MM.1S (cell line): ENCODE measurements around the gene NEDD4L.

ENCODE experiments used
- DNase-seq: peaks from one replicate; pipeline ENCODE4 v3.0.0-alpha.2; 2015
- H2AFZ ChIP-seq: fragments of 300-600 bp; sonication (generic); 2 replicates; pipeline ENCODE4 v1.6.0; 2016; ENCODE audit warnings: antibody characterized with exemption, low read length
- H3F3A ChIP-seq: fragments of 300-600 bp; sonication (generic); 2 replicates; pipeline ENCODE4 v1.6.1; 2016; ENCODE audit warnings: mild to moderate bottlenecking, antibody characterized with exemption, low read length, moderate library complexity, mixed read lengths; ENCODE audit not compliant: insufficient read depth
- H3K27ac ChIP-seq: fragments of 300-600 bp; sonication (generic); 2 replicates; pipeline ENCODE4 v1.5.1; 2016; ENCODE audit warnings: mild to moderate bottlenecking, low read length
- H3K27me3 ChIP-seq: fragments of 300-600 bp; sonication (generic); replicated peaks from 2 replicates; pipeline ENCODE4 v1.6.0; 2016; ENCODE audit warnings: low read length; ENCODE audit not compliant: insufficient read depth
- H3K36me3 ChIP-seq: fragments of 300-600 bp; sonication (generic); replicated peaks from 2 replicates; pipeline ENCODE4 v1.6.1; 2016; ENCODE audit warnings: mild to moderate bottlenecking, low read length, mixed read lengths; ENCODE audit not compliant: insufficient read depth
- H3K4me1 ChIP-seq: fragments of 300-600 bp; sonication (generic); 2 replicates; pipeline ENCODE4 v1.6.1; 2016; ENCODE audit warnings: low read length, mixed read lengths
- H3K4me2 ChIP-seq: fragments of 300-600 bp; sonication (generic); 2 replicates; pipeline ENCODE4 v1.6.0; 2016; ENCODE audit warnings: low read depth, low read length
- H3K4me3 ChIP-seq: fragments of 300-600 bp; sonication (generic); 2 replicates; pipeline ENCODE4 v1.5.1; 2016; ENCODE audit warnings: low read length, mixed read lengths
- H3K79me2 ChIP-seq: fragments of 300-600 bp; sonication (generic); 2 replicates; pipeline ENCODE4 v1.6.1; 2016; ENCODE audit warnings: mixed run types, low read length, mixed read lengths
- H3K9ac ChIP-seq: fragments of 300-600 bp; sonication (generic); 2 replicates; pipeline ENCODE4 v1.6.1; 2016; ENCODE audit warnings: low read length, mixed read lengths
- H3K9me2 ChIP-seq: fragments of 300-600 bp; sonication (generic); replicated peaks from 2 replicates; pipeline ENCODE4 v1.6.1; 2016; ENCODE audit warnings: mild to moderate bottlenecking, low read length, mixed read lengths; ENCODE audit not compliant: insufficient read depth
- H3K9me3 ChIP-seq: fragments of 300-600 bp; sonication (generic); replicated peaks from 2 replicates; pipeline ENCODE4 v1.6.1; 2016; ENCODE audit warnings: mild to moderate bottlenecking, low read length, mixed read lengths; ENCODE audit not compliant: insufficient read depth
- H4K20me1 ChIP-seq: fragments of 300-600 bp; sonication (generic); 2 replicates; pipeline ENCODE4 v1.6.1; 2016; ENCODE audit warnings: mild to moderate bottlenecking, low read length, moderate library complexity, mixed read lengths; ENCODE audit not compliant: insufficient read depth
- CTCF ChIP-seq: fragments of 300-600 bp; sonication (generic); IDR thresholded peaks from 2 replicates; pipeline ENCODE4 v1.5.1; 2016; ENCODE audit warnings: antibody characterized with exemption, low read length, mixed read lengths
- EZH2 ChIP-seq: fragments of 300-600 bp; sonication (generic); optimal IDR thresholded peaks from 2 replicates; pipeline ENCODE3; 2017; ENCODE audit warnings: low read depth, mild to moderate bottlenecking, antibody characterized with exemption, low read length, mixed read lengths
- EZH2phosphoT487 ChIP-seq: fragments of 300-600 bp; sonication (generic); IDR thresholded peaks from 2 replicates; pipeline ENCODE4 v1.6.1; 2018; ENCODE audit warnings: antibody characterized with exemption, low read length

NEDD4L gene

GRCh38 chr18:58323866-58324762 lies 280.1 kb downstream of the NEDD4L start:
- Histone ChIP-seq H3K36me3 (no peaks in the 10 kb centered on the region), H3K4me2 (no peak overlapping the region), H3K9me2 (no peaks in the 10 kb centered on the region), H3K79me2 (no peaks in the 10 kb centered on the region), H3K27me3 (no peaks in the 10 kb centered on the region), H4K20me1 (no peaks in the 10 kb centered on the region), H3K4me1 (no peaks in the 10 kb centered on the region), H2AFZ (no peak overlapping the region), H3F3A (no peaks in the 10 kb centered on the region), H3K9me3 (no peaks in the 10 kb centered on the region), H3K4me3 (no peak overlapping the region), H3K9ac (no peak overlapping the region), H3K27ac (no peak overlapping the region)
- no peak for DNase-seq
- no peak for TF ChIP-seq EZH2
- TF ChIP-seq CTCF = no peak

GRCh38 chr18:58324824-58325480 lies 280.9 kb downstream of the NEDD4L start:
- DNase-seq = no peak
- Histone ChIP-seq H3K4me3 (no peak overlapping the region), H3K9me2 (no peaks in the 10 kb centered on the region), H3K9me3 (no peaks in the 10 kb centered on the region), H3K36me3 (no peaks in the 10 kb centered on the region), H3K4me2 (no peak overlapping the region), H3K4me1 (no peaks in the 10 kb centered on the region), H3K79me2 (no peaks in the 10 kb centered on the region), H2AFZ (no peak overlapping the region), H3K27me3 (no peaks in the 10 kb centered on the region), H3F3A (no peaks in the 10 kb centered on the region), H3K27ac (no peak overlapping the region), H3K9ac (no peak overlapping the region), H4K20me1 (no peaks in the 10 kb centered on the region)
- no peak for TF ChIP-seq CTCF
- no peak for TF ChIP-seq EZH2
- no peak for TF ChIP-seq EZH2phosphoT487

- Histone ChIP-seq H3K4me3 (no peak overlapping the region), H3K9ac (no peak overlapping the region), H3K4me1 (no peaks in the 10 kb centered on the region), H3K79me2 (no peaks in the 10 kb centered on the region), H3K36me3 (no peaks in the 10 kb centered on the region), H4K20me1 (no peaks in the 10 kb centered on the region), H3K9me2 (no peaks in the 10 kb centered on the region), H3K27ac (no peak overlapping the region), H3K9me3 (no peaks in the 10 kb centered on the region), H3K27me3 (no peaks in the 10 kb centered on the region), H3F3A (no peaks in the 10 kb centered on the region), H3K4me2 (no peak overlapping the region), H2AFZ (no peak overlapping the region)
- TF ChIP-seq CTCF (no peak), EZH2phosphoT487 (no peak), EZH2 (no peak)
- DNase-seq = no peak
These were observed 281.5 kb downstream of the NEDD4L start for GRCh38 chr18:58325494-58325893.
